Epithelial cell of prostate (primary cell): ENCODE data around the gene MTCH1.

Experiments
- DNase-seq: peaks from one replicate; pipeline ENCODE4 v3.0.0-alpha.2; 2011; ENCODE audit warnings: low read depth, low spot score
- H3K27ac ChIP-seq: fragments of 450-650 bp; 2 replicates; pipeline ENCODE4 v1.5.1; 2017; ENCODE audit warnings: mild to moderate bottlenecking

Gene MTCH1, protein sequence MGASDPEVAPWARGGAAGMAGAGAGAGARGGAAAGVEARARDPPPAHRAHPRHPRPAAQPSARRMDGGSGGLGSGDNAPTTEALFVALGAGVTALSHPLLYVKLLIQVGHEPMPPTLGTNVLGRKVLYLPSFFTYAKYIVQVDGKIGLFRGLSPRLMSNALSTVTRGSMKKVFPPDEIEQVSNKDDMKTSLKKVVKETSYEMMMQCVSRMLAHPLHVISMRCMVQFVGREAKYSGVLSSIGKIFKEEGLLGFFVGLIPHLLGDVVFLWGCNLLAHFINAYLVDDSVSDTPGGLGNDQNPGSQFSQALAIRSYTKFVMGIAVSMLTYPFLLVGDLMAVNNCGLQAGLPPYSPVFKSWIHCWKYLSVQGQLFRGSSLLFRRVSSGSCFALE

DNA sequence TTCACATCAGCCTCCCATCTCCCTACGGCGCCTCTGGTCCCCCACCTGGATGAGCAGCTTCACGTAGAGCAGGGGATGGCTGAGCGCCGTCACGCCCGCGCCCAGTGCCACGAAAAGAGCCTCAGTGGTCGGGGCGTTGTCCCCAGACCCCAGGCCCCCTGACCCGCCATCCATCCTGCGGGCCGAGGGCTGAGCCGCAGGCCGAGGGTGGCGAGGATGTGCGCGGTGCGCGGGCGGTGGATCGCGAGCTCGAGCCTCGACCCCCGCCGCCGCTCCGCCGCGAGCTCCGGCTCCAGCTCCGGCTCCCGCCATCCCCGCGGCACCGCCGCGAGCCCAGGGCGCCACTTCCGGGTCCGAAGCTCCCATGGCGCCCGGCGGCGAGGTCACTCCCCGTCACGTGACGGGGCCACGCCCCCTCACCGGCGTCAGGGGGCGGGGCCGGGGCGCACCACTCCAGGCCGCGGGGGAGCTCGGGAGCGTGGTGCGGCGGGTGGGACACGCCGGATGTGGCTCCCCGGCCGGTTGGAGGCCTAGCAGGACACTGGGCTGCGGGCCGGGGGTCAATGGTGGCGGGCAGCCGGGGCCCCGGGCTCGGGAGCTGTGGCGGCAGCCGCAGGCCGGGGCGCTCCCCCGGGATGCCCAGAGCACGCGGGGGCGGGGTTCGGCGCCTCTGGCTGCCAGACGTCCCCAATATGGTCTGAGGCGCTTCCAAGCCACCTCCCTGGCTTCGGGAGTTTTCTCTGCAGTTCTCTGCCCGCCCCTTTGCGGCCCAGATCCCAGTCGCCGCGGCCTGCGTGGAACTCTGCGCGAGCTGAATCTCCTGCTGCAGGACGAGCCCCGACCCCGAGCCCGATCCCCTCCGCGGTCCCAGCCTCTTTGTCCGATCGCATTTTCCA lies at the start of gene MTCH1:
Gene MTCH1 (minus strand): TSS at position 389 of the 896 bp plus-strand sequence. CDS start 23 bp downstream, at position 366.
- DNase-seq: peak; percentile 29
- H3K27ac ChIP-seq: peak within 1 kb of the TSS; percentile 47

GRCh38 chr6:37033819-37034795 lies 48.1 kb upstream of the MTCH1 start:
- no peak overlapping the region for H3K27ac ChIP-seq
- no peak for DNase-seq

- no peak overlapping the region for H3K27ac ChIP-seq
- no peak for DNase-seq
These were observed 47.3 kb upstream of the MTCH1 start for GRCh38 chr6:37033255-37033654.

- H3K27ac ChIP-seq: no peak overlapping the region
- no peak for DNase-seq
These were observed 46.2 kb upstream of the MTCH1 start for GRCh38 chr6:37032239-37032638.

DNA sequence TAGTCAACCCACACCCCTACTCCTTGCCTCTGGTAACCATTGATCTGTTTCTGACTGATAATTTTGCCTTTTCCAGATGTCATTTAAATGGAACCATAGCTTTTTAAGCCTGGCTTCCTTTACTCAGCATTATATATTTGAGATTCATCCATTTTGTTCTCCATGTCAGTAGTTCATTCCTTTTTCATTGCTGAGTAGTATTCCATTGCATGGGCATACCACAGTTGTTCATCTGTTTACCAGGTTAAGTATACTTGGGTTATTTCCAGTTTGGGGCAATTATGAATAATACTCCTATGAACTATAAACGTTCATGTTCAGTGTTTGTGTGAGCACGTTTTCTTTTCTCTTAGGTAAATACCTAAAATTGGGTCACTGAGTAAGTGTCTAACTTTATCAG lies 44.6 kb upstream of the MTCH1 start:
- no peak overlapping the region for H3K27ac ChIP-seq

GRCh38 chr6:37029249-37029971 lies 43.4 kb upstream of the MTCH1 start:
- H3K27ac ChIP-seq: peak overlapping the region; percentile 47
- no peak for DNase-seq

More for the DNA sequence above, 44.6 kb upstream of the MTCH1 start:
- no peak for DNase-seq

DNA sequence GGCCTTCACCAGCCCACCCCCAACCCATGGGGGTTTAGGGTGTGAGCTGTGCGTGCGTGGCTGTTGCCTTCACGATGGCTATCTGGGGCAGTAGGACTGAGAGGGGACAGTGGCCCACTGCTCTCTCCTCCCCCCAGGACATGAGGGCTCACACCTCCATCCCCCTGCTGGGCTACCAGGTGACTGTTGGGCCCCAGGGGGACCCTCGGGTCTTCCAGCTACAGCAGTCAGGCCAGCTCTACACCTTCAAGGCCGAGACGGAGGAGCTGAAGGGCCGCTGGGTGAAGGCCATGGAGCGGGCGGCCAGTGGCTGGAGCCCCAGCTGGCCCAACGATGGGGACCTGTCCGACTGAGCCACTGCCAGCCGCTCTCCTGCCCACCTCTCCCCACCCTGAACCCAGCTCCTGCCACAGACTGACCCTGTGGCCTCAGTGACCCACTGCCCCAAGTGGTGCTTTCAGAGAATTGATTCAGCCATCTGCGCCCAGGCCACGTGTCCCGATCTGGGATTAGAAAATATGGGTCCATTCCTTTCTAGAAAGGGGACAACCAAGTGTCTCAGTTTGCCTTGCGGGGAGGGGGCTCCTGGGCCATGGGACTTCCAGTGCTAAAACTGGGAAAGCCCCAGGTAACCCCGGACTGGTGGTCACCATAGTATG lies 41.9 kb upstream of the MTCH1 start:
- DNase-seq: no peak
- no peak overlapping the region for H3K27ac ChIP-seq

DNA sequence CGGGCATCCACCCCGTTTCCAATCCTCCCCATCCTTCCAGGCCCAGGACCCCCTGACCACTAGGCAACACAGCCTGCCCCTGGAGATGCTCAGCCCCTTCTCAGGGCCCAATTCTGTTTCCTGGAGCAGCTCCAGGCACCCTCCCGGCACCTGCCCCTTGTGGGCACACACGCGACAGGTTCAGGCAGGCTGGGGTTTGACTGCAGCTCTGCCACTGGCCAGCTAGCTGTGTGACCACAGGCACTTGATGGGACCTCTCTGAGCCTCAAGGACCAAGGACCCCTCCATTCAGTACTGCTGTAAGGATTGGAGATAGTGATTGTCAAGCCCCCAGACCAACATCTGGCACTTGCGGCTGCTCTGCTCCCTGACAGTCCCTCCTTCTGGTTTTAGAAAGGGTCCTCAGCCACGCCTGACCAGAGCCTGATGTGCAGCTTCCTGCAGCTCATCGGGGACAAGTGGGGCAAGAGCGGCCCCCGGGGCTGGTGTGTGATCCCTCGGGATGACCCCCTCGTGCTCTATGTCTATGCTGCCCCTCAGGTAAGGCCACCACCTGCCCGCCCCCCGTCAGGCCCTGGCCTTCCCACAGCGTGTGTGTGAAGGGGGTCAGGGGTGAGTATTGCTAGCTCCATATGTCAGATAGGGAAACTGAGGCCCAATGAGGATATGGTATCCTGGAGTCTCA lies 41.2 kb upstream of the MTCH1 start:
- no peak overlapping the region for H3K27ac ChIP-seq
- no peak for DNase-seq

DNA sequence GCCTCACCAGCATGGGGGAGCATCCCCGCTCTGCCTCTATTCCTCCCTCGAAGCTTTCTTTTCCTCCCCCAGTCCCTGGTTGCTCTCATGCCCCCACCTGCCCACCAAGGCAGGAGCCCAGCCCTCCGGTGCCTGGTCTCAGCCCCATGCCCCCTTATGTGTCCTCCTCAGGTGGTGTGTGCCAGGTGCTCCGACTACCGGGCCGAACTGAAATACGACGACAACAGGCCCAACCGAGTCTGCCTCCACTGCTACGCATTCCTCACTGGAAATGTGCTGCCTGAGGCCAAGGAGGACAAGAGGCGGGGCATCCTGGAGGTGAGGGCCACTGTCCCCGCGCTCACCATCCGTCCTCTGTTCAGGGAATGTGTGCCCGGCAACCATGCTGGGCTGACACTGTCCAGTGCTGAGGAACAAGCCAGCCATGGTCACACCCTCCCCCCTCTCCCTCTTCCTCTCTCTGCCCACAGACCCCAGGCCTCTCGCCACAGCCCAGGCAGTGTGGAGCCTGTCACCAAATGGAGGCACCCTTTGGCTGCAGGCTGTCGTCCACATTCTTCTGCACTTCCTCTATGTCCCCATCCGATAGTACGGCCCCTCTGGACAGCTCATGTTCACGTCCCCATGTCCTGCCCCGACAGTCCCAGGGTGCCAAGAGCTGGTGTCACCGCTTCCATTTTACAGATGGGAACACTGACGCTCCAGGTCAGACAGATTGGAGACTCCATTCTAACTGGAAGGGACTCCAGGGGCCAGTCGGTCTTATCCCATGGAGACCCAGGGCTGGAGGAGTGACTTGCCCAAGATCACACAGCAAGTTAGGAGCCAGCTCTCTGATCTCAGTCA lies 39.8 kb upstream of the MTCH1 start:
- peak overlapping the region; percentile 95 for H3K27ac ChIP-seq
- no peak for DNase-seq

- DNase-seq: peak; percentile 96
- peak overlapping the region; percentile 95 for H3K27ac ChIP-seq
These were observed 38.8 kb upstream of the MTCH1 start for GRCh38 chr6:37024656-37025337.

GRCh38 chr6:37022135-37022863 lies 36.3 kb upstream of the MTCH1 start:
- no peak for DNase-seq
- no peak overlapping the region for H3K27ac ChIP-seq

- no peak for DNase-seq
- no peak overlapping the region for H3K27ac ChIP-seq
These were observed 35.5 kb upstream of the MTCH1 start for GRCh38 chr6:37021356-37022129.

DNA sequence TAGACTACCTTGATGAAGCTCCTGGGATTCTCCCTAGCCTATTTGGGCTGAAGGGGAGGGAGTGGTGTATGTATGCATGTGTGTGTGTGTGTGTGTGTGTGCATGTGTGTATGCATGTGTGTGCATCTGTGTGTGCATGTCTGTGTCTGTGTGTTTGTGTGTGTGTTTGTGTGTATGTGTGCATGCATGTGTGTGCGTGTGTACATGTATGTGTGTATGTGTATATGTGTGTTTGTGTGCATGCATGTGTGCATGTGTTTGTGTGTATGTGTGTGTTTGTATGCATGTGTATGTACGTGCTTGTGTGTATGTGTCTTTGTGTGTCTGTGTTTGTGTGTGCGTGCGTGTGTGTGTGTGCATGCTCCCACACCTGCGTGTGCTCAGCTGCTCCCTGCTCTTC lies 34.8 kb upstream of the MTCH1 start:
- no peak for DNase-seq
- no peak overlapping the region for H3K27ac ChIP-seq

GRCh38 chr6:37020381-37020780 lies 34.4 kb upstream of the MTCH1 start:
- no peak for DNase-seq
- H3K27ac ChIP-seq: no peak overlapping the region

DNA sequence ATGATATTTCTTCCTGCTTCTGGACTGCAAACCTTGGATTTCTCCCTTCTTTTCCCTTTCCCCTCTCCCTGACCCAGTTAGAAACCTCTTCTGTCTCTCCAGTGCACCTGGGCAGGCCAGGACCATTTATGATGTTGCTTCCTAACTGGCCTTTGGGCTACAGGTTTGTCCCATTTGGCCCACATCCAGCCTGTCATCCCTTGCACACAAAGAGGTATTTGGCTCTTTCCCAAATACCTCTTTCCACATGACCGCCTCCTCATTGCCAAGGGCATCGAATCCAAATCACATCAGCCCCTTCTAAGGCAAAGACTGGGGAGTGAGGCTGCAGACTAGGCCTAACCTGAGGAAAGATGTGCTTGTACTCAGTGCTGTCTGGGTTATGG lies 33.1 kb upstream of the MTCH1 start:
- no peak overlapping the region for H3K27ac ChIP-seq

More for the DNA sequence above, 33.1 kb upstream of the MTCH1 start:
- DNase-seq: no peak
